ENCODE results near the gene DDX41.

Gene DDX41

GRCh38 chr5:177504086-177505056, 12.4 kb downstream of the DDX41 start:
- Histone ChIP-seq H3K9me3 (no peaks in the 10 kb centered on the region), H3K36me3 (no peaks in the 10 kb centered on the region), H3K27me3 (no peaks in the 10 kb centered on the region), H3K4me3 (ENCODE audit: low read depth, low read length) (no peak overlapping the region), H3K4me1 (peaks cover 16% of the 10 kb centered on the region)
- TF ChIP-seq CTCF (IDR thresholded peaks at IDR 0.05; ENCODE audit: low read depth, low read length) = no peak
- DNase-seq = no peak

- Histone ChIP-seq H3K4me1 (peaks cover 19% of the 10 kb centered on the region), H3K9me3 (no peaks in the 10 kb centered on the region), H3K27me3 (no peaks in the 10 kb centered on the region), H3K4me3 (ENCODE audit: low read depth, low read length) (no peak overlapping the region), H3K36me3 (no peaks in the 10 kb centered on the region)
- DNase-seq = no peak
- TF ChIP-seq CTCF (IDR thresholded peaks at IDR 0.05; ENCODE audit: low read depth, low read length) = no peak
Measured at GRCh38 chr5:177503351-177504085, 13.2 kb downstream of the DDX41 start.

GRCh38 chr5:177502886-177503285, 13.9 kb downstream of the DDX41 start:
- Histone ChIP-seq H3K36me3 (no peaks in the 10 kb centered on the region), H3K9me3 (no peaks in the 10 kb centered on the region), H3K4me3 (ENCODE audit: low read depth, low read length) (no peak overlapping the region), H3K4me1 (peaks cover 24% of the 10 kb centered on the region), H3K27me3 (no peaks in the 10 kb centered on the region)
- DNase-seq = no peak
- TF ChIP-seq CTCF (IDR thresholded peaks at IDR 0.05; ENCODE audit: low read depth, low read length) = no peak

- H3K36me3 ChIP-seq = no peaks in the 10 kb centered on the region
- no peak for TF ChIP-seq CTCF (IDR thresholded peaks at IDR 0.05; ENCODE audit: low read depth, low read length)
- no peaks in the 10 kb centered on the region for H3K9me3 ChIP-seq
- H3K27me3 ChIP-seq = no peaks in the 10 kb centered on the region
- peaks cover 24% of the 10 kb centered on the region for H3K4me1 ChIP-seq
- no peak overlapping the region for H3K4me3 ChIP-seq (ENCODE audit: low read depth, low read length)
- DNase-seq = no peak
Measured at GRCh38 chr5:177501874-177502678, 14.7 kb downstream of the DDX41 start.

GRCh38 chr5:177500685-177501522, 15.9 kb downstream of the DDX41 start:
- no peaks in the 10 kb centered on the region for H3K36me3 ChIP-seq
- H3K4me3 ChIP-seq (ENCODE audit: low read depth, low read length) = no peak overlapping the region
- H3K27me3 ChIP-seq = no peaks in the 10 kb centered on the region
- TF ChIP-seq CTCF (IDR thresholded peaks at IDR 0.05; ENCODE audit: low read depth, low read length) = peak; percentile 99
- H3K4me1 ChIP-seq = peaks cover 30% of the 10 kb centered on the region
- no peaks in the 10 kb centered on the region for H3K9me3 ChIP-seq
- DNase-seq = peak; percentile 98
